Activated CD8-positive, alpha-beta memory T cell treated with anti-CD3 and anti-CD28 coated beads, Interleukin-2, amount 50 U/mL, for 24 hours (primary cell): ENCODE measurements around the gene CD40.

Experiments used
- DNase-seq: peaks from one replicate; pipeline ENCODE4 v3.0.0-alpha.2; 2020; ENCODE audit errors: extremely low read depth

Gene CD40

DNA sequence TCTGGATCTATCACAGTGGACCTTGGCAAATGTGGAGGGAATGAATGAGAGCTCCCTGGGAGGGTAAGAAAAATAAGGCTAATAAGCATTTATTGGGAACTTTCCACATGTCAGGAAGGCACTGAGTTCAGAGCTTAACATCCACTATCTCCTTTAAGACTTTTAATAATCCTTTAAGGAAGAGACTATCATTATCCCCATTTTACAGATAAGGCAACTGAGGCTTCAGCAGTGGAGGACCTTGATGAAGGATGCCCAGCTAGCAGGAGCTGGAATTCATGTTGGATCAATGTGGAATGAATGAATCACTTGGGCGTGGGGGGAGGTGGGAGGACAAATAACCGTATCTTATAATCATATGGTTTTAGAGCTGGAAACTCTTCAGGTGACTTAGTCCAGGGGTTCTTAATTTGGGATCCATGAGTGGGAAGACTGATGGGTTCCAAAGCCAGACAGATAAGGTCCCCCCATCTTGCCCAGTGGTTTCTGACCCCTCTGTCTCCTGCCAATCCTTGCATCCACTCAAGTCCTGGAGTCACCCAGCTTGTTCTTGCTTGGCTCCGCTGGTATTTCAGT is 54.9 kb downstream of the CD40 start:
- no peak for DNase-seq

DNA sequence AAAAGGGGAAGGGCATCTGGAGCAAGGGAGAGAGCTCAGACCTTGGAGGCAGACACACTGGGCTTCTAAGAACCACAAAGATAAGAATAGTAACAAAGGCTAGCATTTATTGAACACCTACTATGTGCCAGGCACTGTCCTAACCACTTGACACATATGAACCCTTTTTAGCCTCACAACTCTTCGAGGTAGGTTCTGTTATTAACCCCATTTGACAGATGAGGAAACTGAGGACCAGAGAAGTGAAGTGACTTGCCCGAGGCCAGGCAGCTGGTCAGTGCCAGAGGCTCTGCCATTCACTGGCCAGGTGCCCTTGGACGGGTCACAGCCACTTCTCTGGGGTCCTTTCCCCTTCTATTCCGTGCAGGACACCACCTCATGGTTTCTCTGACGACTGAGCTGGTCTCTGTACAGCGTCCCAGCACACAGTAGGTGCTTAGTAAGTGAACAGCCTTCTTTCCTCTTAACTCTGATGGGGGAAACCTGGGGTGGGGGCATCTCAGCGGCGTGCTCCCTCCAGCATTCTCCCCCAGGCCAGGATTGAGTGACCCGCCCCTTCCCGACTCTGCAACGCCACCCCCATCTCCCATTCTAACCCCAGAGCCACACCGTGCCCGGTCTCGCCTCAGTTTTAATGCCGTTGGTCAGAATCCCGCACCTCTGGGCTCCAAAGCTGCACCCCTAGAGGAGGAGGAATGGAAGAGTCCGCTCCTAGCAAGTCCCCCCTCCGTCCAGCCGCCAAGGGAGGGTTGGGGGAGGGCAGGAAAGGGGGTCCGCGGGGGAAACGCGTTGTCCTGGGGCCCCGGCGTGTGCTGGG is 55.7 kb downstream of the CD40 start:
- no peak for DNase-seq

DNA sequence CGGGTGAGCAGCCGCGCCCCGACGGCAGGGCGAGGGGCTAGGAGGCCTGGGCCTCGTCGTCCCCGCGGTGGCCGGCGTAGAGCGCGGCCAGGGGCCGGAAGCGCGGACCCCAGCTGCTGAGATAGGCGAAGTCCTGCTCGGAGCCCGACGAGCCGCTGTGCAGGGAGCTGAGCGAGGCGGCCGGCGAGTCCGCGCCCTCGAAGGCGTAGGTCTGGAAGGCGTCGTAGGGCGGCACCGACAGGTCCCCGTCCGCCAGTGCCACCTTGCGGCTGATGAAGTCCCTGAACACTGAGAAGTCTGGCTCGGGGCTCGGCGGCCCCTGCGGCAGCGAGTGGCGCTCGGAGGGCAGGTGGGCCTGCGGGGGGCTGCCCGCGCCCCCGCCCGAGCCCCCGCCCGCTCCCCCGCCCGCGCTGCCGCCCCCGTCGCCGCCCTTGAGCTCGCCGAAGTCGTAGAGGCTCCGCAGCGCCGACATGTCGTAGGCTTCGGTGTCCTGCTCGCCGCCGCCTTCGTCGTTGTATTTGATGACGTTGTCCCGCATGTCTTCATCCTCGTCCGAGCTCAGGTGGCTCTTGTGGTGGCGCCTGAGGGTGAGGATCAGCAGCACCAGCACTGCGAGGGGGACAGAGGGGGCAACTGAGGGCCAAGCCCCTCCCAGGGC is 56.5 kb downstream of the CD40 start:
- DNase-seq = peak; percentile 38

DNA sequence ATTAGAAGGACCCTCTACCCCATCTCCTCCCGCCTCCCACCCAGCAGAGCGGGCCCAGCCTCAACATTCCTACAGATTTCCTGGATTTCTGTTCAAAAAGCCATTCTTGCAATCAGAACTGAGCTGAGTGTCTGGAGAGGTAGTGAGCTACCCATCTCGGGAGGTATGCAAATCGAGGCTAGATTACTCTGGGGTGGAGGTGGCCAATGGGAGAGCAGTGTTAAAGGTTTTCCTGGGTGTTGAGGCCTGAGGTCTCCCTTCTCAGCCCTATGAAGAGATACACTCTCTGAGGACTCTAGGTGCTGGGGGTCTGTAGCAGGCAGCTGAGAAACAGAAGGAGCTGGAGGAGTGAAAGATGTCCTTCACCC is 57.0 kb downstream of the CD40 start:
- DNase-seq = no peak

DNA sequence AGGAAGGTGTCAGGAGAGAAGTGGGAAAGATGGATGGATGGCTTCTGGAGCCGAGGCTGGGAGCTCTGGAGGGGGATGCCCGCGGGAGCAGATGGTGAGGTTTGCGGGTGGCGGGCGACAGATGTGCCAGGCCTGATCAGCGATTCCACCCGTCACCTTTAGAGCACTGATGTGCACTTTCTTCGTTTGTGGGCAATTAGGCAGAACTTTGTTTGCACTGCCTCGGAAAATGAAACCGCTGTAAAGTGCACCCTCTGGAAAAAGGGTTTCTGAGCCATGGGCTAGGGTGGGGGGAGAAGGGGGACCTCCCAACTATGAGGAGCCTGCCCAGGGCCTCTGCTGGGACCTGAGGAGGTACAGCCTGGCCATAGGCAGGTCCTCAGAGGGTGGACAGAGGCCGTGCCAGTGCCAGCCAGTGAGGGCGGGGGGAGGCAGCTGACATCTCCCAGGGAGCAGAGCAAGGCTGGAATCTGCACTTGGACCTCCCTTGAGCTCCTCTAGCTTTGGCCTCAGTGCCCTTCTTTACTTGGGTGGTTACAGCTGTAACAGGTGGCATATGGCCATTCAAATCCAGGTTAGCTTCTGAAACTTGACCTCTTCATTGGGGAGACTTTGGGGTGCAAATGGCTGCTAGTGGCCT is 58.7 kb downstream of the CD40 start:
- no peak for DNase-seq

DNA sequence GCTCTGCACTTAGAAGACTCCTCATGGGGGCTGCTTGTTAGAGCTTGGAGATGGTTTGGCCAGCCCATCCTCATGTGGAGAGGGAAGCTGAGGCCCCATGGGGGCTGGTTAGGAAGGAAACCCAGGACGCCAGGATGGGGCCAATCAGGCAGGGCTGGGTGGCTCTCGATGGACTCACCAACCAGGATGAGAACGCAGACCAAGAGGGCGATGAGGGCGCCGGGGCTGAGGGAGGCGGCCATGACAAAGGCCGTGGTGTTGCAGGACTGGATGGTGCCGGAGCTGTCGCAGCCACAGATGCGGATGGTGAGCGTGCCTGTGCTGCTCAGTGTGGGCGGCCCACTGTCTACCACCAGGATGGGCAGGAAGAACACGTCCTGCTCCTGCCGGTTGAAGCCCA is 59.7 kb downstream of the CD40 start:
- no peak for DNase-seq

DNA sequence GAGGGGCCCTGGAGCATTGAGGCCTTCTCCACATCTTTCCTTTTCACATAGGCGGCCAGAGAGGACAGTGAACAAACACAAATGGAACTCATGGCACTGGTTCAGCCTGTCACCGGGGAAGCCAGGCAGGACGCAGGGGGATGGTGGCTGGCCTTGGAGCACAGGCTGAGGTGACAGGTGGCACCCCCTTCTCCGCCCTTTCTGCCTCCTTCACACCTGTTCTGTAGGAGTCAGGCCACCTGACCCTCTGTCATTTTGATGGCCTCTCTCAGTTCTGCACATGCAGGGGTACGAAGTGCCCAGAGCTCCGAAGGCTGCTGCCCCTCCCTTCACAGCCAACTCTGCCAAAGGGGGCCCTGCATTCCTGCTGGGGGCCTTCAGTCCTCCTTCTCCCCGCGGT is 60.8 kb downstream of the CD40 start:
- no peak for DNase-seq
